Right forelimb (tissue), 1 donor: ENCODE results near the gene ZNF225.
"Not testable (repeated sequence)": the region's sequence is repeated elsewhere in the genome, so short reads cannot be mapped to it uniquely, and the experiment has no call there.

ENCODE experiments used
- DNase-seq: peaks from one replicate; pipeline ENCODE4 v3.0.0-alpha.2; 2018

Gene ZNF225

GRCh38 chr19:44164327-44164672 is 51.1 kb downstream of the ZNF225 start:
- no peak for DNase-seq

GRCh38 chr19:44164673-44165512 is 51.7 kb downstream of the ZNF225 start, which contains the start of gene ZNF226:
Gene ZNF226 (plus strand): TSS chr19:44165100. CDS start chr19:44170081, 4,981 bp downstream.
- peak; percentile 88 for DNase-seq

- DNase-seq: not testable (repeated sequence)
These were observed 57.5 kb downstream of the ZNF225 start for GRCh38 chr19:44170660-44171059.

- DNase-seq: no peak
These were observed 63.4 kb downstream of the ZNF225 start for GRCh38 chr19:44176590-44176989.

- DNase-seq: no peak
These were observed 67.8 kb downstream of the ZNF225 start for GRCh38 chr19:44180968-44181367.

GRCh38 chr19:44182145-44182544 is 68.9 kb downstream of the ZNF225 start:
- DNase-seq: no peak
